GM12801 (cell line): ENCODE data around the gene ARHGEF2.

ENCODE experiments used
- TF ChIP-seq, protein P1 (sequence below): IDR thresholded peaks from one replicate; pipeline ENCODE4 v1.5.1; 2011; ENCODE audit warnings: control low read depth; ENCODE audit not compliant: insufficient read length; ENCODE audit errors: extremely low read depth

Gene ARHGEF2

GRCh38 chr1:155978973-155979429 is 654 bp upstream of the ARHGEF2 start:
- TF ChIP-seq, protein P1, sequence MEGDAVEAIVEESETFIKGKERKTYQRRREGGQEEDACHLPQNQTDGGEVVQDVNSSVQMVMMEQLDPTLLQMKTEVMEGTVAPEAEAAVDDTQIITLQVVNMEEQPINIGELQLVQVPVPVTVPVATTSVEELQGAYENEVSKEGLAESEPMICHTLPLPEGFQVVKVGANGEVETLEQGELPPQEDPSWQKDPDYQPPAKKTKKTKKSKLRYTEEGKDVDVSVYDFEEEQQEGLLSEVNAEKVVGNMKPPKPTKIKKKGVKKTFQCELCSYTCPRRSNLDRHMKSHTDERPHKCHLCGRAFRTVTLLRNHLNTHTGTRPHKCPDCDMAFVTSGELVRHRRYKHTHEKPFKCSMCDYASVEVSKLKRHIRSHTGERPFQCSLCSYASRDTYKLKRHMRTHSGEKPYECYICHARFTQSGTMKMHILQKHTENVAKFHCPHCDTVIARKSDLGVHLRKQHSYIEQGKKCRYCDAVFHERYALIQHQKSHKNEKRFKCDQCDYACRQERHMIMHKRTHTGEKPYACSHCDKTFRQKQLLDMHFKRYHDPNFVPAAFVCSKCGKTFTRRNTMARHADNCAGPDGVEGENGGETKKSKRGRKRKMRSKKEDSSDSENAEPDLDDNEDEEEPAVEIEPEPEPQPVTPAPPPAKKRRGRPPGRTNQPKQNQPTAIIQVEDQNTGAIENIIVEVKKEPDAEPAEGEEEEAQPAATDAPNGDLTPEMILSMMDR, result no peak

DNA sequence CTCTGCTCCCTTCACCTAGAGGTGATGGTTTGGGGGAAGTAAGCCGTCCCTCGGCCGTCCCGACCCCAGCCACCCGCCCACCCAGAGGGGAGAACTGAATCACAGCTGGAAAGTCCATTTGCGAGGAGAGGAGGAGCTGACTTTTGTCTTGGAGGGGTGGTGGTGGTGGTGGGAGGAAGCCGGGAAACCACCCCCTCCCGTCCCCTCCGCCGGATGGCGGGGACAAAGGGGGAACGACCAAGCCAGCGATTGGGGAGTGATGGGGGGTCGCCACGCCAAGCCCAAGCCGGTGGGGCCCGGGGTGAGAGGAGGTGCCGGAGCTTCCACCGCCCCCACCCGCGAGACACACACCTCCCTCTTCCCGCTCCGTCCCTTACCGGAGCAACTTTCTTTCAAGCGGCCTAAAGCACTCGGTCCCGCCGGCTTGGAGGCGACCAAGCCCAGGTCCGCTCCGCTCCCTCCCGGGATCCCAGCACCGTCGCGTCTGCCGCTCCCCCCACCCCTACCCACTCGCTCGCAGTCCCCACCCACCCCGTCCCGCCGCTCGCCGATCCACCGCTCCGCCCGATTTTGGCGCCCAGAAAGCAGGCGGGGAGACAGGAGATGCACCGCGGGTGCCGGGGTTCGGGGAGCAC is 540 bp downstream of the ARHGEF2 start:
- TF ChIP-seq, protein P1, result no peak

- TF ChIP-seq, protein P1, result no peak
Observed at GRCh38 chr1:155976913-155977689, 1.2 kb downstream of the ARHGEF2 start.

- TF ChIP-seq, protein P1, result no peak
Observed at GRCh38 chr1:155976062-155976912, 2.1 kb downstream of the ARHGEF2 start.

DNA sequence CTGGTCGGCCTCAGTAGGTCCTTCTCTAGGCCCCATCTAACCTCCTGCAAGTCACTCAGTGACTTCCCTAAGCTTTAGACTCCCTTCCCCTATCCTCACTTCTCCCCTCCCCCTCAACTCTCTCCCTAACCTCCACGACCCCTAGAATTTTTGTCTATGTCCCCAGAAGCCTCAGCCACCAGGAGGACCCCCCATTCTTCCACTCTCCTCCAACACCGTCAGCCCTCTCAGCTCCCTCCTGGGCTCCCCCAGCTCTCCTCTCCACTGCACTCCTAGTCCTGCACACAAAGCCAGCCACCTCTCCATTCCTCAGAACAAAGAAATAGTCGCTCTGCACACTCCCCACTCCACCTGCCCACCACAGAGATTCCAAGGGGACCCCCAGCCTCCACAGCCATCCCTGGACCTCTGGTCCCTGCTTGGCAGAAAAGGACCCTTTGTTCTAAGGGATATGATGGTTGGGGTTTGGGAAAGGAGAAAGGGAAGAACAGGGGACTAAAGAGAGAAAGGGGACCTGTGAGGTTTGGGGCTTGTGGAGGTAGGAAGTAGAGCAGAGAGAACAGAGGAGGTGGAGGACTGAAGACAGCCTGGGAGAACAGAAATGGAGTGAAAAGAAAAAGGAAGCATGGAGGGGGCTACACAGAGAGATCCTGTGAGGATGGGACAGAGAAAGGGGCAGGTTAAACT is 2.8 kb downstream of the ARHGEF2 start:
- TF ChIP-seq, protein P1, result no peak

DNA sequence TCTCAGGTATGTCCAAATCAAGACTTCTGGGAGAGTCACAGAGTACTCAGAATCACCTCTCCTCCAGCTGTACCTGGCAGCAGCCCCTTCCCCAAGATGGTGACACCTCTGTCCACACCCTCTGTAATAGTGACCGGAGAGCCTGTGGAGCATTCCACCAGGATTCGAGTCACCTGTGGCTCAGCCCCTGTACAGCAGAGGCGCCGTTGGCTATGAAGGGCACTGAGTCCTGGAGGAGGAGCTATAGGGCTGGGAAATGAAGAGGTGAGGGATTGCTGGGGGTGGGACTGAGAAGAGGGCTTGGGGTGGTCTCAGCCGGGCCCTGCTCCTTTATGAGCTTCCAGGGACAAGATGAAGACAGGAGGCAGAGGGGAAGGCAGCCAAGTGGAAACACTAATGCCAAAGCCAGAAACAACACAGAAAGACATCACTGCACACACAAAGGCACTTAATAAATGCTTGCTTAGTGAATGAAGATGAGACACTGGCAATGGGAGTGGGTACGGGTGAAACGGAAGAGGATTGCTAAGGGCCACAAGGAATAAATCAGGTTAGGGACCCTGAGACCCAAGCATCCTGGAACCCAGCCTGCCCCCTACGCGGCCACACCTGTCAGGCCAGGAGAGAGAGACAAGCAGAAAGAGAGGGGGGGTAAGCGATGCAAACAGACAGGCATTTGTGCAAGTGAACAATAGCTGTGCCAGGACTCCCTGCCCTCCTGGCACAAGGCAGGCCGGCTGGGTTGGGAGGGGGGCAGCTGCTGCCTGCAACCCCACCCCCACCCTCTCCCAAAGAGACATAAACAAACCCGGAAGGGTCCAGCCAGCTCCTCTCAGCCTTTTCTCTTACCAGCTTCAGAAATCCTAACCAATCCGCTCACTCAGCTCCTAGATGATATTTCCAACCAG is 3.9 kb downstream of the ARHGEF2 start:
- TF ChIP-seq, protein P1, result no peak
